OCI-LY1 (cell line): Measurements from ENCODE around the gene STK4.

Source experiments
- H2AFZ ChIP-seq: fragments of 200-600 bp; sonication (generic), shearing (Covaris generic); 2 replicates; pipeline ENCODE4 v1.6.0; 2014; ENCODE audit warnings: antibody characterized with exemption, mild to moderate bottlenecking, low read length
- H3F3A ChIP-seq: fragments of 200-600 bp; sonication (generic), shearing (Covaris generic); 2 replicates; pipeline ENCODE4 v1.6.0; 2014; ENCODE audit warnings: mild to moderate bottlenecking, antibody characterized with exemption, low read length, moderate library complexity; ENCODE audit not compliant: insufficient read depth
- H3K27ac ChIP-seq: fragments of 200-600 bp; sonication (generic); 2 replicates; pipeline ENCODE4 v1.5.1; 2014; ENCODE audit warnings: low read length, mixed run types, mild to moderate bottlenecking, low read depth; ENCODE audit not compliant: poor library complexity, severe bottlenecking
- H3K27me3 ChIP-seq: fragments of 200-600 bp; sonication (generic); 2 replicates; pipeline ENCODE4 v1.6.0; 2014; ENCODE audit warnings: antibody characterized with exemption, mild to moderate bottlenecking, low read length, moderate library complexity; ENCODE audit not compliant: insufficient read depth
- H3K36me3 ChIP-seq: fragments of 200-600 bp; sonication (generic); 2 replicates; pipeline ENCODE4 v1.6.1; 2014; ENCODE audit warnings: mild to moderate bottlenecking, antibody characterized with exemption, low read length, moderate library complexity, mixed read lengths; ENCODE audit not compliant: insufficient read depth
- H3K4me1 ChIP-seq: fragments of 200-600 bp; sonication (generic); 2 replicates; pipeline ENCODE4 v1.5.1; 2014; ENCODE audit warnings: mild to moderate bottlenecking, low read length, moderate library complexity; ENCODE audit not compliant: insufficient read depth, severe bottlenecking
- H3K4me2 ChIP-seq: fragments of 200-600 bp; sonication (generic), shearing (Covaris generic); 2 replicates; pipeline ENCODE4 v1.6.1; 2014; ENCODE audit warnings: low read length
- H3K4me3 ChIP-seq: fragments of 200-600 bp; sonication (generic); 2 replicates; pipeline ENCODE4 v1.5.1; 2014; ENCODE audit warnings: low read length, low read depth, mild to moderate bottlenecking, mixed read lengths; ENCODE audit not compliant: poor library complexity, severe bottlenecking
- H3K79me2 ChIP-seq: fragments of 200-600 bp; shearing (Covaris generic); 2 replicates; pipeline ENCODE4 v1.6.1; 2016; ENCODE audit warnings: mixed run types, low read length, mixed read lengths; ENCODE audit not compliant: insufficient read depth
- H3K9ac ChIP-seq: fragments of 200-600 bp; sonication (generic), shearing (Covaris generic); 2 replicates; pipeline ENCODE4 v1.6.1; 2014; ENCODE audit warnings: mild to moderate bottlenecking, low read length, mixed read lengths
- H3K9me2 ChIP-seq: fragments of 200-600 bp; sonication (generic), shearing (Covaris generic); 2 replicates; pipeline ENCODE4 v1.6.1; 2014; ENCODE audit warnings: low read depth, mild to moderate bottlenecking, low read length, mixed read lengths
- H3K9me3 ChIP-seq: fragments of 200-600 bp; shearing (Covaris generic); 2 replicates; pipeline ENCODE4 v1.6.1; 2014; ENCODE audit warnings: low read length, mixed read lengths
- H4K20me1 ChIP-seq: fragments of 200-600 bp; sonication (generic), shearing (Covaris generic); 2 replicates; pipeline ENCODE4 v1.6.0; 2016; ENCODE audit warnings: mild to moderate bottlenecking, low read length; ENCODE audit not compliant: insufficient read depth
- EZH2 ChIP-seq: fragments of 200-600 bp; sonication (generic), shearing (Covaris generic); IDR thresholded peaks from 2 replicates; pipeline ENCODE4 v1.8.0; 2017; ENCODE audit warnings: borderline replicate concordance, mixed run types, mild to moderate bottlenecking, antibody characterized with exemption, low read length, moderate library complexity, mixed read lengths
- TF ChIP-seq, protein P1 (sequence below): fragments of 200-600 bp; sonication (generic), shearing (Covaris generic); IDR thresholded peaks from 2 replicates; pipeline ENCODE4 v1.5.1; 2017; ENCODE audit warnings: mild to moderate bottlenecking, antibody characterized with exemption, low read length, moderate library complexity, mixed read lengths

The STK4 gene

DNA sequence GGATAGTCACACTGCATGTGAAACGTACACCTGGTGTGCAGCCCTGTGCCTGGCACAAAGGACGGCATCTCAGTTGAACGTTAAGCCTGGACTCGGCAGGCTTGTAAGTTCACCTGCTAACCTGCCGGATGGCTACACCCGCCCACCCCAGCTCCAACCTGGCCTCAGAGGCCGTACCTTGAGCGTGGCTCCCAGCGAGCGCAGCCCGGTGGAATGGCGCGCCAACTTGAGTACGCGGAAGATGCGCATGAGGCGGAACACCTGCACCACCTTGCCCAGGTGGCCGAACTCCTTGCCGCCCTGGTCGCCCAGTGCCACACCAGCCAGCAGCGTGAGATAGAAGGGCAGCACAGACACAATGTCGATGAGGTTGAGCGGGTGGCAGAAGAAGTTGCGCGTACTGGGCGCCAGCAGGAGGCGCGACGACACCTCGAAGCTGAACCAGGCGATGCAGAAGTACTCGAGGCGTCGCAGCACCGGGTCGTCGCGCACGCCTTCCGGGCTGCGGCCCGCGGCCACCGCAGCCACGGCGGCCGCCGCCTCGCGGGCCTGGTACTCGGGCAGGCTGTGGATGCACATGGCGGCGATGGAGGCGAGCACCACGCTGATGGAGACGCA is 131.3 kb downstream of the STK4 start:
- peaks cover 4% of the 10 kb centered on the region; the same call in 1 of the 2 replicates for H3K27me3 ChIP-seq
- H3K9ac ChIP-seq: no peak overlapping the region
- H4K20me1 ChIP-seq: no peaks in the 10 kb centered on the region
- H3K4me1 ChIP-seq: no peaks in the 10 kb centered on the region
- TF ChIP-seq EZH2: no peak
- TF ChIP-seq, protein P1, sequence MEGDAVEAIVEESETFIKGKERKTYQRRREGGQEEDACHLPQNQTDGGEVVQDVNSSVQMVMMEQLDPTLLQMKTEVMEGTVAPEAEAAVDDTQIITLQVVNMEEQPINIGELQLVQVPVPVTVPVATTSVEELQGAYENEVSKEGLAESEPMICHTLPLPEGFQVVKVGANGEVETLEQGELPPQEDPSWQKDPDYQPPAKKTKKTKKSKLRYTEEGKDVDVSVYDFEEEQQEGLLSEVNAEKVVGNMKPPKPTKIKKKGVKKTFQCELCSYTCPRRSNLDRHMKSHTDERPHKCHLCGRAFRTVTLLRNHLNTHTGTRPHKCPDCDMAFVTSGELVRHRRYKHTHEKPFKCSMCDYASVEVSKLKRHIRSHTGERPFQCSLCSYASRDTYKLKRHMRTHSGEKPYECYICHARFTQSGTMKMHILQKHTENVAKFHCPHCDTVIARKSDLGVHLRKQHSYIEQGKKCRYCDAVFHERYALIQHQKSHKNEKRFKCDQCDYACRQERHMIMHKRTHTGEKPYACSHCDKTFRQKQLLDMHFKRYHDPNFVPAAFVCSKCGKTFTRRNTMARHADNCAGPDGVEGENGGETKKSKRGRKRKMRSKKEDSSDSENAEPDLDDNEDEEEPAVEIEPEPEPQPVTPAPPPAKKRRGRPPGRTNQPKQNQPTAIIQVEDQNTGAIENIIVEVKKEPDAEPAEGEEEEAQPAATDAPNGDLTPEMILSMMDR: no peak
- H3K4me3 ChIP-seq: no peak overlapping the region
- H2AFZ ChIP-seq: no peak overlapping the region
- no peaks in the 10 kb centered on the region for H3K9me3 ChIP-seq
- no peaks in the 10 kb centered on the region for H3K36me3 ChIP-seq
- H3K79me2 ChIP-seq: no peaks in the 10 kb centered on the region
- no peaks in the 10 kb centered on the region for H3F3A ChIP-seq
- no peak overlapping the region for H3K27ac ChIP-seq
- H3K4me2 ChIP-seq: no peak overlapping the region
- H3K9me2 ChIP-seq: no peaks in the 10 kb centered on the region

DNA sequence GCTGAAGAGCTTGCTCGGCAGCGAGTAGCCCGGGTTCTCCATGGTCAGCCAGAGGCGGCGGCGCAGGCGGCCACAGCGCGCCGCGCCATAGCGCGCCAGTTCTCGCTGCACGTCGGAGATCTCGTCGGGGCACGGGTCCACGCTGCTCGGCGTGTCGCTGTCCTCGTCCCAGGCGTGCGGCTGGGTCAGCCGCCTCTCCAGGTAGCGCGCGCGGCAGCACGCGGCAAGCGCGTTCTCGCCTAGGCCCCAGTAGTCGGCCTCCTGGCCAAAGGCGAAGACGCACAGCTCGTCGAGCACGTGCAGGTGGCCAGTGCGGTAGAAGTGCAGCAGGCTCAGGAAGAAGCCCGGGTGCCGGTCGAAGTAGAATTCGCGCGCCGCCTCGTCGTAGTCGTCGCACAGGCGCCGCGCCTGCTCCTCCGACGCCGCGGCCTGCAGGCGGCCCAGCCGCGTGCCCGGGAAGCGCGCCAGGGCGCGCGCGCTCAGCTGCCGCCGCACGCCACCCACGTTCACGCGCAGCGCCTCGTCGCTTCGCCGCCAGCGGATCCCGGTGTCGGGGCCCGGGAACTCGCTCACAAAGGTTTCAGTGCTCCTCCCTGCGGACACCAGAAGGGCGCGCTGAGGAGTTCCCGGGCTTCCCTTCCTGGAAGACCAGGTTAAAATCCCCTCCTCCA is 131.9 kb downstream of the STK4 start:
- no peaks in the 10 kb centered on the region for H3K4me1 ChIP-seq
- no peaks in the 10 kb centered on the region for H4K20me1 ChIP-seq
- no peak overlapping the region for H2AFZ ChIP-seq
- H3K9me3 ChIP-seq: no peaks in the 10 kb centered on the region
- H3K9me2 ChIP-seq: no peaks in the 10 kb centered on the region
- TF ChIP-seq, protein P1: no peak
- no peak for TF ChIP-seq EZH2
- no peaks in the 10 kb centered on the region for H3K36me3 ChIP-seq
- H3K4me3 ChIP-seq: no peak overlapping the region
- H3F3A ChIP-seq: no peaks in the 10 kb centered on the region
- no peak overlapping the region for H3K9ac ChIP-seq
- peaks cover 4% of the 10 kb centered on the region; the same call in 1 of the 2 replicates for H3K27me3 ChIP-seq
- no peaks in the 10 kb centered on the region for H3K79me2 ChIP-seq
- no peak overlapping the region for H3K27ac ChIP-seq
- no peak overlapping the region for H3K4me2 ChIP-seq

DNA sequence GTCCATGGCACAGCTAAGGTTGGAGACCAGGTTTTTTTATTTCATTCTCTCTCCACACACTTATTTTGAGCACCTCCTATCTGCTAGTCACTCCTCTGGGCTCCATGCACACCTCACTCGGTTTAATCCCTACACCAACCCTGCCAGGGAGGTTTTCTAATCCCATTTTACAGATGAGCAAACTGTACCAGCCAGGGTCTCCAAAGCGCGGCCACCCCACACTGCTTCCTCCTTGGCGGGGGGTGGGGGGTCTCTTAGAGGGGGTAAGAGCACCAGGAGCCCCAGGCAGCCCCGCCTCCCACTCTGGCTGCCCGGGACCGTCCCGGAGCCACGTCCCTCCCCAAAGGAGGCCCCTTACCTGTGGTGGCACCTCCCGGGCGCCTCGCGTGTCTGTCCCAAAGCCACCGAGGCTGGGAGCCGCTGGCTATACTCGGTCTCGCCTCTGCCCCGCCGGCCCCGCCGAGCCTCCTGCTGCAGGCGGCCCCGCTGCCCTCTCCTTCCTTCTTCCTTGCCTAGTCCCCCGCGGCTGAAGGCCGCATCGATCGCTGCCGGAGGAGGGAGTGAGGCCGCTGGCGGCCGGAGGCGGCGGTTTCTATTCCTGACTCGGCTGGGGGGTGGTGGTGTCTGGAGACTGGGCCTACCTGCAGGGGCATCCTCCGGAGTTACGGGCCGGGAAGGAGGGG is 134.4 kb downstream of the STK4 start, which contains the start of gene KCNS1:
KCNS1 (minus strand) TSS at position 565 of the 683 bp plus-strand sequence. CDS start 1,891 bp downstream, outside the sequence.
- Histone ChIP-seq H3K79me2 (no peaks in the 10 kb centered on the region), H3K27ac (no peak within 1 kb of the TSS), H4K20me1 (no peaks in the 10 kb centered on the region), H3K9me3 (no peaks in the 10 kb centered on the region), H3K4me3 (no peak within 1 kb of the TSS), H3K4me1 (no peaks in the 10 kb centered on the region), H3K9me2 (no peaks in the 10 kb centered on the region), H3K27me3 (peaks cover 4% of the 10 kb centered on the region; the same call in 1 of the 2 replicates), H2AFZ (no peak within 1 kb of the TSS), H3K36me3 (no peaks in the 10 kb centered on the region), H3F3A (no peaks in the 10 kb centered on the region), H3K9ac (no peak within 1 kb of the TSS), H3K4me2 (no peak within 1 kb of the TSS; the same call in 1 of the 2 replicates)
- TF ChIP-seq, protein P1: no peak
- TF ChIP-seq EZH2: no peak
